Caco-2 (cell line): ENCODE data around the gene RCVRN. TPM values are rescaled to one million over a fixed set of nuclear protein-coding genes. Genes with fewer than 3 reads are reported as not detected.

Experiments used
- BruUV-seq: library from RNA; stranded (reverse); fragments of 400-500 nt; replicated peaks from 2 replicates; lab custom pipeline; 2021; lab: Mats Ljungman, UMichigan
- CTCF ChIA-PET: fragments of 300-600 bp; sonication (Branson Sonifier 250); formaldehyde crosslinking; loops from one replicate; lab custom pipeline; 2022; ENCODE audit warnings: antibody characterized with exemption; lab: Charles Lee
- POLR2A ChIA-PET: fragments of 300-600 bp; sonication (Branson Sonifier 250); formaldehyde crosslinking; loops from one replicate; lab custom pipeline; 2022; ENCODE audit warnings: antibody characterized with exemption; lab: Charles Lee
- DNase-seq, 2 experiments: peaks; one replicate each; pipeline versions ENCODE4 v3.0.0 to v3.0.0-alpha.2; 2020 to 2022
- H3K27me3 ChIP-seq: replicated peaks from 2 replicates; pipeline ENCODE4 v1.6.0; 2011; ENCODE audit warnings: low read length; ENCODE audit not compliant: control insufficient read depth, insufficient read depth
- H3K36me3 ChIP-seq: 2 replicates; pipeline ENCODE4 v1.5.1; 2011; ENCODE audit warnings: low read length; ENCODE audit not compliant: control insufficient read depth, insufficient read depth
- H3K4me1 ChIP-seq: fragments of 250-450 bp; sonication (Bioruptor Pico); 2 replicates; pipeline ENCODE4 v1.5.1; 2020; ENCODE audit warnings: mild to moderate bottlenecking
- H3K4me3 ChIP-seq: 2 replicates; pipeline ENCODE4 v1.5.1; 2011; ENCODE audit warnings: low read depth, mild to moderate bottlenecking, control low read depth, low read length
- H3K9me3 ChIP-seq: fragments of 250-450 bp; sonication (Bioruptor Pico); 2 replicates; pipeline ENCODE4 v1.5.1; 2020; ENCODE audit warnings: mild to moderate bottlenecking, moderate library complexity
- H3K27ac Mint-ChIP-seq: one replicate; pipeline ENCODE4 v1.8.0; 2022; ENCODE audit warnings: mixed read lengths; ENCODE audit not compliant: unreplicated experiment
- H3K27me3 Mint-ChIP-seq: one replicate; pipeline ENCODE4 v1.8.0; 2022; ENCODE audit warnings: mixed read lengths; ENCODE audit not compliant: insufficient read depth, unreplicated experiment
- H3K36me3 Mint-ChIP-seq: one replicate; pipeline ENCODE4 v1.8.0; 2022; ENCODE audit warnings: mild to moderate bottlenecking, mixed read lengths; ENCODE audit not compliant: insufficient read depth, unreplicated experiment
- H3K4me1 Mint-ChIP-seq: one replicate; pipeline ENCODE4 v1.8.0; 2022; ENCODE audit warnings: low read depth, mixed read lengths; ENCODE audit not compliant: unreplicated experiment
- H3K4me3 Mint-ChIP-seq: one replicate; pipeline ENCODE4 v1.8.0; 2022; ENCODE audit warnings: mild to moderate bottlenecking, moderate library complexity, mixed read lengths; ENCODE audit not compliant: unreplicated experiment
- H3K9me3 Mint-ChIP-seq: one replicate; pipeline ENCODE4 v1.8.0; 2022; ENCODE audit warnings: mixed read lengths; ENCODE audit not compliant: unreplicated experiment
- intact Hi-C: fragments of 100-400 bp; cut with micrococcal nuclease; formaldehyde crosslinking; loops from one replicate; pipeline ENCODE4 v1.10.0; 2022; ENCODE audit not compliant: unreplicated experiment
- total RNA-seq: library from RNA; stranded (reverse); gene quantifications from 2 replicates; pipeline ENCODE4 v1.2.3, GENCODE V29; 2022
- TF ChIP-seq, protein P1 (sequence below), 2 experiments: fragments of 200-600 bp in 1 of 2; IDR thresholded peaks; 1 replicate in 1 of 2; 2 replicates in 1 of 2; pipeline versions ENCODE4 v1.5.1 to v1.8.0; 2011 to 2022; ENCODE audit warnings: antibody characterized with exemption in 1 of 2, control low read depth in 1 of 2, inconsistent platforms in 1 of 2, low read depth in 1 of 2, low read length in 1 of 2, mild to moderate bottlenecking in 1 of 2, moderate library complexity in 1 of 2; ENCODE audit not compliant: insufficient read depth in 1 of 2, severe bottlenecking in 1 of 2, unreplicated experiment in 1 of 2

Gene RCVRN
- total RNA-seq, 1 experiment from 2014 or later, result not detected

DNA sequence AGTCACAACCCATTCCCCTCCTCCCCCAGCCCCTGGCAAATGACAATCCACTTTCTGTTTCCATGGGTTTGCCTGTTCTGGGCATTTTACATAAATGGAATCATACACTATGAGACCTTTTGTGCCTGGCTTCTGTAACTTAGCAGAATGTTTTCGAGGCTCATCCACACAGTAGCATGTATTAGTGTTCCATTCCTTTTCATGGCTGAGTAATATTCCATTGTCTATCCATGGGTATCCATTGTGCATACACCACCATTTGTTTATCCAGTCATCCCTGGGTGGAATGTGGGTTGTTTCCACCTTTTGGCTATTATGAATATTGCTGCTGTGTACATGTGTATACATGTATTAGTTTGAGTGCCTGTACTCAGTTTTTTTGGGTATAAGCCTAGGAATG lies 33.7 kb upstream of the RCVRN start:
- H3K36me3 Mint-ChIP-seq, result no peaks in the 10 kb centered on the region
- intact Hi-C loops, result no loop called here

DNA sequence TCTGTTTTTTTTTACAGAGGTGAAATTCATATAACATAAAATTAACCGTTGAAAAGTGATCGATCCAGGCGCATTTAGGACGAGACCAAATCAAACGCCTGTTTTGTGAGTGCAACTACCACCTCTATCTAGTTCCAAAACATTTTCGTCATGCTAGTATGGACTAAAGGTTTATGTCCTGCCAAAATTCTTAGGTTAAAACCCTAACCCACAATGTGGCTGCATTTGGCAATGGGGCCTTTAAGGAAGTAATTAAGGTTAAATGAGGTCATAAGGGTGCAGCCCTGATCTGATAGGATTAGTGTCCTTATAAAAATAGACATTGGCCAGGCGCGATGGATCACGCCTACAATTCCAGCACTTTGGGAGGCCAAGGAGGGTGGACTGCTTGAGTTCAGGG lies 32.8 kb upstream of the RCVRN start:
- no TSS peak for BruUV-seq
- no peaks in the 10 kb centered on the region for H3K4me1 Mint-ChIP-seq
- no peak overlapping the region for H3K4me3 Mint-ChIP-seq
- Histone ChIP-seq H3K27me3 (no peaks in the 10 kb centered on the region), H3K36me3 (no peaks in the 10 kb centered on the region), H3K4me1 (no peaks in the 10 kb centered on the region), H3K4me3 (no peak overlapping the region), H3K9me3 (no peaks in the 10 kb centered on the region)
- POLR2A ChIA-PET, result no interaction called here
- CTCF ChIA-PET, result no interaction called here
- TF ChIP-seq, protein P1, sequence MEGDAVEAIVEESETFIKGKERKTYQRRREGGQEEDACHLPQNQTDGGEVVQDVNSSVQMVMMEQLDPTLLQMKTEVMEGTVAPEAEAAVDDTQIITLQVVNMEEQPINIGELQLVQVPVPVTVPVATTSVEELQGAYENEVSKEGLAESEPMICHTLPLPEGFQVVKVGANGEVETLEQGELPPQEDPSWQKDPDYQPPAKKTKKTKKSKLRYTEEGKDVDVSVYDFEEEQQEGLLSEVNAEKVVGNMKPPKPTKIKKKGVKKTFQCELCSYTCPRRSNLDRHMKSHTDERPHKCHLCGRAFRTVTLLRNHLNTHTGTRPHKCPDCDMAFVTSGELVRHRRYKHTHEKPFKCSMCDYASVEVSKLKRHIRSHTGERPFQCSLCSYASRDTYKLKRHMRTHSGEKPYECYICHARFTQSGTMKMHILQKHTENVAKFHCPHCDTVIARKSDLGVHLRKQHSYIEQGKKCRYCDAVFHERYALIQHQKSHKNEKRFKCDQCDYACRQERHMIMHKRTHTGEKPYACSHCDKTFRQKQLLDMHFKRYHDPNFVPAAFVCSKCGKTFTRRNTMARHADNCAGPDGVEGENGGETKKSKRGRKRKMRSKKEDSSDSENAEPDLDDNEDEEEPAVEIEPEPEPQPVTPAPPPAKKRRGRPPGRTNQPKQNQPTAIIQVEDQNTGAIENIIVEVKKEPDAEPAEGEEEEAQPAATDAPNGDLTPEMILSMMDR (IDR thresholded peaks at IDR 0.05; ENCODE audit: insufficient read depth in 1 of 2, low read depth in 1 of 2, low read length in 1 of 2, severe bottlenecking in 1 of 2, unreplicated experiment in 1 of 2), result no peak
- H3K27me3 Mint-ChIP-seq, result no peaks in the 10 kb centered on the region
- no peaks in the 10 kb centered on the region for H3K36me3 Mint-ChIP-seq
- no peak for DNase-seq
- no peak overlapping the region for H3K27ac Mint-ChIP-seq
- H3K9me3 Mint-ChIP-seq, result no peaks in the 10 kb centered on the region
- intact Hi-C loops, result no loop called here

More for the DNA sequence above, 33.7 kb upstream of the RCVRN start:
- TF ChIP-seq, protein P1 (IDR thresholded peaks at IDR 0.05; ENCODE audit: insufficient read depth in 1 of 2, low read depth in 1 of 2, low read length in 1 of 2, severe bottlenecking in 1 of 2, unreplicated experiment in 1 of 2), result no peak
- Mint-ChIP-seq H3K4me3 (no peak overlapping the region), H3K27ac (no peak overlapping the region), H3K4me1 (no peaks in the 10 kb centered on the region), H3K9me3 (no peaks in the 10 kb centered on the region), H3K27me3 (no peaks in the 10 kb centered on the region)
- Histone ChIP-seq H3K36me3 (no peaks in the 10 kb centered on the region), H3K9me3 (no peaks in the 10 kb centered on the region), H3K4me1 (no peaks in the 10 kb centered on the region), H3K4me3 (no peak overlapping the region), H3K27me3 (no peaks in the 10 kb centered on the region)
- no TSS peak for BruUV-seq
- DNase-seq, result no peak
- ChIA-PET CTCF (no interaction called here), POLR2A (no interaction called here)

DNA sequence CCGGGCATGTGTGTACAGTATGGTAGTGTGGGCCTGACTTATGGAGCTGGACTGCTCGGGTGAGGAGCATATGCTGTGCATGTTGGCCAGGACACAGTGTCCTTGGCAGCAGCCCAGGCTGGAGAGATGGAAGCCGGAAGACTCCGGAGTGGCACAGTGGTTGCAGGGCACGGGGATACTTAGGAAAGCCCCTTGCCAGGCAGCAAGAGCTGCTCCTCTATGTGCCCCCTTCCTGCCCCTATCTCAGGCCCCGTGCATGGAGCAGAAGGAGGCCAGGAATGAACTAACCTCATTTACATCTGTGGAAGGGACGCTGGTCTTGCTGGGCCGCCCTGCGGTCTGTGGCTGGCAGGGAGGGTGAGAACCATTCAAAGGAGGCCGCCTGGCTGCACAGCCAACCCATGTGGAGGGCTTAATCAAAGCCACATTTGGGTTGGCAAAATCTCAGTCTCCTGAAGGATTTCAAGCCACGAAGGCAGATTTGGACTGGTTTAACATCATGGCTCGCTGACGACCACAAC lies 32.2 kb upstream of the RCVRN start:
- Histone ChIP-seq H3K4me3 (no peak overlapping the region), H3K27me3 (no peaks in the 10 kb centered on the region), H3K4me1 (no peaks in the 10 kb centered on the region), H3K9me3 (no peaks in the 10 kb centered on the region), H3K36me3 (no peaks in the 10 kb centered on the region)
- intact Hi-C loops, result no loop called here
- POLR2A ChIA-PET, result no interaction called here
- no TSS peak for BruUV-seq
- Mint-ChIP-seq H3K9me3 (no peaks in the 10 kb centered on the region), H3K4me1 (no peaks in the 10 kb centered on the region), H3K36me3 (no peaks in the 10 kb centered on the region), H3K27ac (no peak overlapping the region), H3K4me3 (no peak overlapping the region), H3K27me3 (no peaks in the 10 kb centered on the region)
- TF ChIP-seq, protein P1 (IDR thresholded peaks at IDR 0.05; ENCODE audit: insufficient read depth in 1 of 2, low read depth in 1 of 2, low read length in 1 of 2, severe bottlenecking in 1 of 2, unreplicated experiment in 1 of 2), result no peak
- DNase-seq, result no peak
- CTCF ChIA-PET, result no interaction called here
